IPS DF 4.7 (cell line): Measurements from ENCODE around the gene NHLH2.

Experiments
- DNase-seq: peaks from one replicate; pipeline ENCODE4 v3.0.0-alpha.2; 2013; ENCODE audit warnings: low spot score; ENCODE audit errors: extremely low read depth

NHLH2 gene

GRCh38 chr1:115840605-115841460 is at the start of gene NHLH2:
TSS of gene NHLH2 (minus strand) at chr1:115841126. CDS start at chr1:115838372, 2,754 bp downstream.
- DNase-seq, result no peak

GRCh38 chr1:115890580-115890979 is 49.7 kb upstream of the NHLH2 start:
- DNase-seq, result no peak

GRCh38 chr1:115888976-115889375 is 48.0 kb upstream of the NHLH2 start:
- DNase-seq, result no peak

GRCh38 chr1:115882913-115883902 is 42.3 kb upstream of the NHLH2 start:
- DNase-seq, result no peak

- no peak for DNase-seq
Measured at GRCh38 chr1:115880981-115881672, 40.2 kb upstream of the NHLH2 start.

- DNase-seq, result no peak
Measured at GRCh38 chr1:115879977-115880376, 39.1 kb upstream of the NHLH2 start.

GRCh38 chr1:115877511-115877910 is 36.6 kb upstream of the NHLH2 start:
- no peak for DNase-seq

GRCh38 chr1:115874904-115875303 is 34.0 kb upstream of the NHLH2 start:
- no peak for DNase-seq

GRCh38 chr1:115874497-115874896 is 33.6 kb upstream of the NHLH2 start:
- DNase-seq, result no peak

GRCh38 chr1:115873184-115873583 is 32.3 kb upstream of the NHLH2 start:
- no peak for DNase-seq

GRCh38 chr1:115869064-115869463 is 28.1 kb upstream of the NHLH2 start:
- no peak for DNase-seq

GRCh38 chr1:115867216-115867615 is 26.3 kb upstream of the NHLH2 start:
- DNase-seq, result no peak

- no peak for DNase-seq
Measured at GRCh38 chr1:115865704-115866380, 24.9 kb upstream of the NHLH2 start.

- no peak for DNase-seq
Measured at GRCh38 chr1:115862403-115862802, 21.5 kb upstream of the NHLH2 start.

- no peak for DNase-seq
Measured at GRCh38 chr1:115854005-115854404, 13.1 kb upstream of the NHLH2 start.

GRCh38 chr1:115850937-115851336 is 10.0 kb upstream of the NHLH2 start:
- no peak for DNase-seq

GRCh38 chr1:115847787-115848186 is 6.9 kb upstream of the NHLH2 start:
- no peak for DNase-seq

- no peak for DNase-seq
Measured at GRCh38 chr1:115842948-115843347, 2.0 kb upstream of the NHLH2 start.

- no peak for DNase-seq
Measured at GRCh38 chr1:115839679-115840237, 1.2 kb downstream of the NHLH2 start.

GRCh38 chr1:115839029-115839678 is 1.8 kb downstream of the NHLH2 start:
- DNase-seq, result no peak
